Gastroesophageal sphincter (tissue), 4 donors: Measurements from ENCODE around the gene CORO6. TPM values are rescaled to one million over a fixed set of nuclear protein-coding genes. Genes with fewer than 3 reads are reported as not detected.

ENCODE experiments used
- ATAC-seq: fragments of 150-250 bp; one replicate; pipeline ENCODE4 v1.9.1; 2016; ENCODE audit warnings: mild to moderate bottlenecking, moderate library complexity
- H3K27ac ChIP-seq, 4 donors: fragments of 200-600 bp; sonication (generic) in 3 of 4; 1 replicate in 3 of 4; 2 replicates in 1 of 4; pipeline ENCODE4 v1.5.1; 2016 to 2019
- H3K27me3 ChIP-seq: fragments of 200-600 bp; sonication (generic); one replicate; pipeline ENCODE4 v1.5.1; 2019
- H3K36me3 ChIP-seq, 2 donors: fragments of 200-600 bp; sonication (generic); one replicate each; pipeline ENCODE4 v1.5.1; 2019; ENCODE audit warnings: control low read depth in 1 of 2
- H3K4me1 ChIP-seq, 3 donors: fragments of 200-600 bp; sonication (generic); 1 replicate in 2 of 3; 2 replicates in 1 of 3; pipeline ENCODE4 v1.5.1; 2016 to 2019; ENCODE audit warnings: control low read depth in 2 of 3
- H3K4me3 ChIP-seq, 2 donors: fragments of 200-600 bp; sonication (generic); one replicate each; pipeline ENCODE4 v1.5.1; 2019; ENCODE audit warnings: mild to moderate bottlenecking in 1 of 2, moderate library complexity in 1 of 2
- H3K9me3 ChIP-seq, 3 donors: fragments of 200-600 bp; sonication (generic); one replicate each; pipeline ENCODE4 v1.5.1; 2017 to 2019; ENCODE audit warnings: control low read depth in 2 of 3
- EP300 ChIP-seq: sonication (generic); formaldehyde crosslinking; IDR thresholded peaks from one replicate; pipeline ENCODE4 v1.6.1; 2017; ENCODE audit warnings: antibody characterized with exemption, mild to moderate bottlenecking
- POLR2A ChIP-seq, 2 donors: fragments of 450-650 bp; IDR thresholded peaks; one replicate each; pipeline ENCODE4 v1.6.1; 2017; ENCODE audit warnings: antibody characterized with exemption in 2 of 2, mild to moderate bottlenecking in 2 of 2, moderate library complexity in 1 of 2
- POLR2AphosphoS5 ChIP-seq: sonication (generic); formaldehyde crosslinking; IDR thresholded peaks from one replicate; pipeline ENCODE4 v1.6.1; 2017; ENCODE audit warnings: antibody characterized with exemption
- WGBS, 2 donors: methylation state at CpG; one replicate each; pipeline ENCODE4 v1.1.5; 2018; ENCODE audit warnings: low coverage in 1 of 2; 5-methylcytosine and 5-hydroxymethylcytosine counted together
- total RNA-seq, 4 donors: library from RNA; depleted of rRNA; stranded (reverse); fragments of >200 nt; gene quantifications; one replicate each; pipeline ENCODE4 v1.1.0, GENCODE V29; 2016
- TF ChIP-seq, protein P1 (sequence below), 4 experiments: fragments of 200-600 bp in 2 of 4; fragments of 450-650 bp in 2 of 4; sonication (generic) in 1 of 4; IDR thresholded peaks; one replicate each; pipeline ENCODE4 v1.5.1; 2017 to 2019; ENCODE audit warnings: antibody characterized with exemption in 4 of 4, mild to moderate bottlenecking in 2 of 4, moderate library complexity in 2 of 4

CORO6 gene
- total RNA-seq, 4 donors from 2014 or later: 18.1 to 138 (median 39.4) TPM

DNA sequence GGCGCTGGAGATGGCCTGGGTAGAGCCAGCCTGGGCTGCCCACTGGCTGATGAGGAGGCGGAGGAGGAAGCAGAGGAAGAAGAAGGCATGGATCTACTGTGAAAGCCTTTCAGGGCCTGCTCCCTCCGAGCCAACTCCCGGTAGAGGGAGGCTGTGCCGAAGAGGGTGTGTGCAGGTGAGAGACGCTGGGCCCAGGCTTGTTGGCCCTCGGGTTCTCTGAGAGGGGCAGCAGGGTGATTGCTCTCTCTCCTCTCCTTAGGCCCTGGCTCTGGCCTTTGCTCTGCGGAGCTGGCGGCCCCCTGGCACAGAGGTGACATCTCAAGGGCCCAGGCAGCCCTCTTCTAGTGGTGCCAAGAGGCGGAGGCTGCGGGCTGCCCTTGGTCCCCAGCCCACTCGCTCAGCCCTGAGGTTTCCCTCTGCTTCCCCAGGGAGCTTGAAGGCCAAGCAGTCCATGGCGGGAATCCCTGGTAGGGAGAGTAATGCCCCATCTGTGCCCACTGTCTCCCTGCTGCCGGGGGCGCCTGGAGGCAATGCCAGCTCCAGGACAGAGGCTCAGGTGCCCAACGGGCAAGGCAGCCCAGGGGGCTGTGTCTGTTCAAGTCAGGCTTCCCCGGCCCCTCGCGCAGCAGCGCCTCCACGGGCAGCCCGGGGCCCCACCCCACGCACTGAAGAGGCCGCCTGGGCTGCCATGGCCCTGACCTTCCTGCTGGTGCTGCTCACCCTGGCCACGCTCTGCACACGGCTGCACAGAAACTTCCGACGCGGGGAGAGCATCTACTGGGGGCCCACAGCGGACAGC lies 50.6 kb downstream of the CORO6 start:
- Histone ChIP-seq H3K4me1 (peaks cover 0 to 56% (median 18%) of the 10 kb centered on the region in 3 donors), H3K27me3 (no peaks in the 10 kb centered on the region), H3K27ac (peak overlapping the region in 3 of 4 donors; percentile 53 to 66 (median 61)), H3K36me3 (peaks cover 0 to 47% of the 10 kb centered on the region in 2 donors), H3K9me3 (no peaks in the 10 kb centered on the region), H3K4me3 (peak overlapping the region; percentile 3 to 51)
- WGBS, 2 donors: no CpG with 5 or more reads among the region's 30 CpGs
- TF ChIP-seq POLR2AphosphoS5: no peak
- TF ChIP-seq, protein P1, sequence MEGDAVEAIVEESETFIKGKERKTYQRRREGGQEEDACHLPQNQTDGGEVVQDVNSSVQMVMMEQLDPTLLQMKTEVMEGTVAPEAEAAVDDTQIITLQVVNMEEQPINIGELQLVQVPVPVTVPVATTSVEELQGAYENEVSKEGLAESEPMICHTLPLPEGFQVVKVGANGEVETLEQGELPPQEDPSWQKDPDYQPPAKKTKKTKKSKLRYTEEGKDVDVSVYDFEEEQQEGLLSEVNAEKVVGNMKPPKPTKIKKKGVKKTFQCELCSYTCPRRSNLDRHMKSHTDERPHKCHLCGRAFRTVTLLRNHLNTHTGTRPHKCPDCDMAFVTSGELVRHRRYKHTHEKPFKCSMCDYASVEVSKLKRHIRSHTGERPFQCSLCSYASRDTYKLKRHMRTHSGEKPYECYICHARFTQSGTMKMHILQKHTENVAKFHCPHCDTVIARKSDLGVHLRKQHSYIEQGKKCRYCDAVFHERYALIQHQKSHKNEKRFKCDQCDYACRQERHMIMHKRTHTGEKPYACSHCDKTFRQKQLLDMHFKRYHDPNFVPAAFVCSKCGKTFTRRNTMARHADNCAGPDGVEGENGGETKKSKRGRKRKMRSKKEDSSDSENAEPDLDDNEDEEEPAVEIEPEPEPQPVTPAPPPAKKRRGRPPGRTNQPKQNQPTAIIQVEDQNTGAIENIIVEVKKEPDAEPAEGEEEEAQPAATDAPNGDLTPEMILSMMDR (IDR thresholded peaks at IDR 0.05): no peak
- no peak for TF ChIP-seq POLR2A (IDR thresholded peaks at IDR 0.05)
- TF ChIP-seq EP300: no peak
- peak; percentile 8 for ATAC-seq

DNA sequence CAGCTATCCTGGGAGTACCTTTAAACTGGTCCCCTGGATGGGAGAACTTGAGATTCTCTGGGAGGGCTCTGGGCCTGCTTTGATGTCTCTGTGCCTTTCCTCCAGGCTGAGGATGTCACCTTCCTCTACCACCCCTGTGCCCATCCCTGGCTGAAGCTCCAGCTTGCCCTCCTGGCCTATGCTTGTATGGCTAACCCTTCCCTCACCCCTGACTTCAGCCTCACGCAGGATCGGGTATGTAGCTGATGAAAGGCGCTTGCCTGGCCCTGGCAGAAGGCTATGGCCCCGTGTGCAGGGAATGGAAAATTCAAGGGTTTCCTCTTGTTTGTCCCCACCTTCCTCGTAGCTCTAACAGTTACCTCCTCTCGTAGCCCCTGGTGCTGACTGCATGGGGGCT lies 51.2 kb downstream of the CORO6 start:
- no peak for ATAC-seq
- Histone ChIP-seq H3K27me3 (no peaks in the 10 kb centered on the region), H3K36me3 (peaks cover 0 to 41% of the 10 kb centered on the region in 2 donors), H3K4me1 (peaks cover 0 to 61% (median 18%) of the 10 kb centered on the region in 3 donors), H3K27ac (peak overlapping the region in 2 of 4 donors; percentile 53 to 61), H3K9me3 (no peaks in the 10 kb centered on the region), H3K4me3 (no peak overlapping the region)
- WGBS, 2 donors: 40% methylated on average over 1 of the region's 6 CpGs; no CpG with 5 or more reads in 1 of the 2 donors
- TF ChIP-seq POLR2AphosphoS5 (no peak), EP300 (no peak), POLR2A (IDR thresholded peaks at IDR 0.05) (no peak)
- TF ChIP-seq, protein P1 (IDR thresholded peaks at IDR 0.05): no peak

DNA sequence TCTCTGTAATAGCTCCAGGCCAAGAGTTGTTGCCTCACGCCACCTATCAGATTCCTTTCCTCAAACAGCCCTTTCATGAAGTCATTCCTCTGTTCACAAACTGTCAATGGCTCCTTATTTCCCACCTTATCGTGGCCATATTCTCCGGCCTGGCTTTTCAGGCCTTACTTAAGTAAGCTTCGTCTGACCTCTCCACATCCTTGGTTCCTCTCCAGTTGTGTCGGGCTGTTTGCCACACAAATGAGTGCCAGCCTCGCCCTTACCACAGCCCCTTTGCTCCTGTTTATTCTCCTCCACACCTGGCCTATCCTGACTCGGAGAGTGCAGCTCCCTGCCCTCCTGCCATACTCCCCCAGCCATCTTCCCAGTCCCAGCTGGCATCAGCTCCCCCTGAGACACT lies 52.2 kb downstream of the CORO6 start:
- no peak for ATAC-seq
- H3K36me3 ChIP-seq: peaks cover 0 to 31% of the 10 kb centered on the region in 2 donors
- TF ChIP-seq POLR2AphosphoS5 (no peak), EP300 (no peak), POLR2A (IDR thresholded peaks at IDR 0.05) (no peak)
- TF ChIP-seq, protein P1 (IDR thresholded peaks at IDR 0.05): no peak
- WGBS, 2 donors: 58 to 71% methylated on average over 3 to 7 of the region's 7 CpGs
- H3K4me3 ChIP-seq: no peak overlapping the region
- no peaks in the 10 kb centered on the region for H3K9me3 ChIP-seq
- no peaks in the 10 kb centered on the region for H3K27me3 ChIP-seq
- no peak overlapping the region for H3K27ac ChIP-seq
- H3K4me1 ChIP-seq: peaks cover 0 to 70% (median 18%) of the 10 kb centered on the region in 3 donors

DNA sequence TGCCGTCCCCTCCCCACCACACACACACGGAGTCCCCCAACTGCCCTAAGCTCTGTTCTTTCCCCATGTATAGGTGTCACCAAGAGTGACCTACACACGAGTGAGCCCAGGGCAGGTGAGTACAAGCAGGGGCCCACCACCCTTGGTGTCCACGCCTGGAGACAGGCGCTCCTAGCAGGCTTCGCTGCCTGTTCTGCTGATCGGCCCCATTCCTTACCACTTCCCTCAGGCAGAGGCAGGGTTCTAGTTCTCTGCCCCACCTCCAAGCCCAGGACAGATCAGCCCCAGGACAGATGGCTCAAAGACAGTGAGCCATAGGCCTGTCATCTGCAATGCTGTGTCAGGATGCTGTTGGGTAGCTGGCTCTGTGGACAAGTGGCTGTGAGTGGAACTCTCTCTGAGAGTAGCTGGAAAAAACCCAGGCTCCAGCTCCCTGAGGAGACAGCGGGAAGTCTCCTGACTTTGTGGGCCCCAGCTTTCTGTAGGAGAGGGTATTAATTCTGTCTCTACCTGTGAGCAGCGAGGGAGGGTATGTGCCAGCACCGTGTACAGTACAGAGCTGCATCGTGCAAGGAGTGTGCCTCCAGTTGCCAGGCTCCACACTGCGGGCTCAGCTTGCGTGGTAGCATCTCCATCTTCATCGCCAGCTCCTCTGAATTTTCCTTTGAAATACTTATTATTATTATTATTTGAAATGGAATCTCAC lies 53.3 kb downstream of the CORO6 start:
- Histone ChIP-seq H3K27me3 (no peaks in the 10 kb centered on the region), H3K4me1 (peaks cover 0 to 81% (median 18%) of the 10 kb centered on the region in 3 donors), H3K9me3 (no peaks in the 10 kb centered on the region), H3K36me3 (peaks cover 0 to 20% of the 10 kb centered on the region in 2 donors), H3K27ac (peak overlapping the region; percentile 39 to 93 (median 89)), H3K4me3 (peak overlapping the region; percentile 48 to 85)
- TF ChIP-seq POLR2AphosphoS5 (no peak), EP300 (no peak)
- TF ChIP-seq, protein P1 (IDR thresholded peaks at IDR 0.05): no peak
- no peak for ATAC-seq
- WGBS, 2 donors: 51 to 81% methylated on average over 7 to 13 of the region's 14 CpGs
